Stimulated activated CD4-positive, alpha-beta T cell treated with anti-CD3 and anti-CD28 coated beads, Interleukin-1b, Interleukin-23, amount 100 ng/mL, for 4 hours (primary cell): Measurements from ENCODE around the gene ZNF107.
"Not testable (repeated sequence)": the region's sequence is repeated elsewhere in the genome, so short reads cannot be mapped to it uniquely, and the experiment has no call there.

Source experiments
- DNase-seq, 2 donors: peaks; one replicate each; pipeline ENCODE4 v3.0.0-alpha.2; 2020; ENCODE audit warnings: low read depth in 2 of 2

Gene ZNF107

GRCh38 chr7:64733550-64734240, 67.8 kb downstream of the ZNF107 start:
- no peak for DNase-seq

- no peak for DNase-seq
Observed at GRCh38 chr7:64736575-64736974, 70.6 kb downstream of the ZNF107 start.

- DNase-seq: not testable (repeated sequence)
Observed at GRCh38 chr7:64738403-64738802, 72.5 kb downstream of the ZNF107 start.

GRCh38 chr7:64738953-64739352, 73.0 kb downstream of the ZNF107 start:
- not testable (repeated sequence) for DNase-seq

- no peak for DNase-seq
Observed at GRCh38 chr7:64744680-64745079, 78.7 kb downstream of the ZNF107 start.

- no peak for DNase-seq
Observed at GRCh38 chr7:64747802-64748201, 81.9 kb downstream of the ZNF107 start.

GRCh38 chr7:64753032-64753431, 87.1 kb downstream of the ZNF107 start:
- no peak for DNase-seq

- no peak for DNase-seq
Observed at GRCh38 chr7:64755865-64756264, 89.9 kb downstream of the ZNF107 start.

- no peak for DNase-seq
Observed at GRCh38 chr7:64758151-64758550, 92.2 kb downstream of the ZNF107 start.
